Measurements from ENCODE around the gene CD58. TPM values are rescaled to one million over a fixed set of nuclear protein-coding genes. Genes with fewer than 3 reads are reported as not detected.

CD58 gene
- total RNA-seq, 1 donor from 2014 or later, result 24.2 TPM

DNA sequence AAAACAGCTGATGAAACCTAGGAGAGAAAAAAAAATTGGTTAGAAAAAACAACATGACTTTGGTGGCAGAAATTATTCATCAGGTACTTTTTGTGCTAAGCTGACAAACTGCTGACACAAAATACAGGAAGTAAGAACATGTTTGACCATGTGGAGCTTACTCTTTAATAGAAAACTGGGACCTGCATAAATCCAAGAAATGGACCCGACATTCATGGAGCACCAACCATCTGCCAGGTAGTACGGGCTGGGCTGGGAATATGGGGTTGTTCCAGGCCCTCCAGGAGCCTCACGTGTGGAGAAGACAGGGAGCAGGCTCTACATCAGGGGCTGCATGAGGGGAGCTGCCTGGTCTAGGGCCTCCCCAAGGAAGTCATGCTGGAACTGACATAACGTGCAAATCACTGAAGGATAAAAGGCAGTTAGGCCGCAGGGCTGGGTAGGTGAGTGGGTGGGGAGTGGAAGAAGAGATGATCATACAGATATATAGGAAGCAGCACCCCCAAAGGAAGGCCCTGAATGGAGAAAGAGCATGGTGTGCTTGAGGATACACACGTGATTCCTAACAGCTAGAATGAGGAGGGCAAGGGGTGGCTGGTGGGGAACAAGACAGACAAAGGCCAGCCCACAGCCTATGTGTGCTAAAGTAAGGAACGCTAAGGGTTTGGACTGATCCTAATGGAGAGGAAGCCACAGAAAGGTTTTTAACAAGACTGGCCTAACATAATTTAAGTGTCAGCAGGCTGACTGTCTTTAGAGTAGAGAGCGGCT is 26.1 kb downstream of the CD58 start:
- DNase-seq (ENCODE audit: low spot score), result no peak

DNA sequence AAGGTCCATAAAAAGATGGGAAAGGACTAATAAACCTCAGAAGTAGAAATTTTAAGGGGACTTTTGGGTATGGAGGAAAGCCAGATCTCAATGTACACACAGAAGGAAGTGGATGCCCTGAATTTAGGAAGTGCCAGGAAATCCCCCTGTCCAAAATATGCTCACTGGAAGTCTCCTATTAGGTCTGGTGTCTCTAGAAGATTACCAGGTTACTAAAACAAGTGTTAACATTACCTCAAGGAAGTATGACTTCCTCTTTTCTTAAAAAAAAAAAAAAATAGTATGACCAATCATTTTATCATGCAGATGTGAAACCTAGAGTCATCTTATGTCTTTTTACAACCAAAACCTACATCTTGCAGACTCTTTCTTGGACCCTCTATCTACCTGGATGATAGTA is 30.7 kb downstream of the CD58 start:
- DNase-seq (ENCODE audit: low spot score), result no peak

- DNase-seq (ENCODE audit: low spot score), result peak; percentile 36
Observed at GRCh38 chr1:116538544-116538943, 32.3 kb downstream of the CD58 start.

GRCh38 chr1:116537898-116538297 is 32.9 kb downstream of the CD58 start:
- DNase-seq (ENCODE audit: low spot score), result no peak

- DNase-seq (ENCODE audit: low spot score), result no peak
Observed at GRCh38 chr1:116537040-116537831, 33.6 kb downstream of the CD58 start.

- no peak for DNase-seq (ENCODE audit: low spot score)
Observed at GRCh38 chr1:116534014-116534739, 36.6 kb downstream of the CD58 start.

GRCh38 chr1:116533429-116533820 is 37.4 kb downstream of the CD58 start:
- no peak for DNase-seq (ENCODE audit: low spot score)

DNA sequence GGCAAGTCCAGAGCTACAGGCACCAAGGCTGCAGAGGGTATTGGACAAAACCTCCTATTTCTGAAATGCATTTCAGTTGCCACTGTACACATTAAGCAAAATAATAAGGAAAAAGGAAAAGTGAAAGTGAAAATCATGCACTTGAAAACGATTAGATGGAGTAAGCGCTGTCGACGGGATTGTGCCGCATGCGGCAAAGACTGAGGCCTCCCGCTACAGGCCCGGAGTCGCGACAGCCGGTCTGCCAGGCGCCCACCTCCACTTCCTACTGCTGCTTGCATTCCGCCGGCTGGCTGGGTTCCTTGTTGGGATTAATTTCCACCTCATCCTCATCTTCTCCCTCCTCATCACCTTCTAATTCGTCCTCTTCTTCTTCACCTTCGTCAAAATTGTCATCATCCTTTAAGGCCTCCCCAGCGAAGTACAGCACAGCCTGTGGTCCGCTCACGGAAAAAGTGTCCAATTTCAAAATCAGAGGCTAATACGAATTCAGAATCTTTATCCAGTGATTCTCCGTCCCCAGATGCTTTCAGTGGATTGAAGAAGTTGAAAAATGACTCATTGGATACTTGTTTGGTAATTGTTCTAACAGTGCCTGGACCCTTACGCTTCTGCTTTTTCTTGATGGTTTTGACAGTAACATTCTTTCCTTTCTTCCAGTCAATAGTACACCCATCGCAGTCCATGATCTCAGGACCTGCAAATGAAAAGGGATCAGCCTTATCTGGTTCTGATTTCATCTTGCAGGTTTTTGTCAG is 38.0 kb downstream of the CD58 start:
- DNase-seq (ENCODE audit: low spot score), result no peak

DNA sequence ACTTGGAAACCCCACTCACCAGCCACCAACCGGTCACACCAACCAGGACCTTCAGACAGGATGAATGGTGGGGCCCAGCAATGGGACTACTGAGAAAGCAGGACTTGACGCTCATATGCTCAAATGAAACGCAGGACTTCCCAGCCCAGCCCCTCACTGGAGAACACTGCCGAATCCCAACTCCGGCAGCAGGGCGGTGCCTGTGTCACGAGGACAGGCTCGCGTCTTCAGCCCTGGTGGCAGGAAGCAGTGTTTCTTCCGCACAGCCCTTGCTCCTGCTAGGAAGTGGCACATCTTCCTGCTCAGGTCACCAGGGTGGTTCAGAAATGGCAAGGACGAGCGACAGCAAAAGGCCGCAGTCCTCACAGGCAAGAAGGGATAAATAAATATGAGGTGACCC is 38.9 kb downstream of the CD58 start:
- DNase-seq (ENCODE audit: low spot score), result no peak

GRCh38 chr1:116529681-116530080 is 41.1 kb downstream of the CD58 start:
- DNase-seq (ENCODE audit: low spot score), result no peak

- no peak for DNase-seq (ENCODE audit: low spot score)
Observed at GRCh38 chr1:116529199-116529631, 41.6 kb downstream of the CD58 start.

GRCh38 chr1:116528329-116529083 is 42.3 kb downstream of the CD58 start:
- no peak for DNase-seq (ENCODE audit: low spot score)

DNA sequence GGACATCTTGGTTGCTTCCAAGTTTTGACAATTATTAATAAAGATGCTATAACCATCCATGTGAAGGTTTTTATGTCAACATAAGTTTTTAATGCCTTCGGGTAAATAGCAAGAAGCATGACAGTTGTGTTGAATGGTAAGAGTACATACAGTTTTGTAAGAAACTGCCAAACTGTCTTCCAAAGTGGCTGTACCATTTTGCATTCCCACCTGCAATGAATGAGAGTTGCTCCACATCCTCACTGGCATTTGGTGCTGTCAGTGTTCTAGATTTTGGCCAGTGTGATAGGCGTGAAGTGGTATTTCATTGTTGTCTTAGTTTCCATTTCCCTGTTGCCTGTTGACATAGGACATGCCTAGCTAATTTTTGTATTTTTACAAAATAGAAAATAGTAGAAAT is 45.4 kb downstream of the CD58 start:
- DNase-seq (ENCODE audit: low spot score), result no peak

- DNase-seq (ENCODE audit: low spot score), result no peak
Observed at GRCh38 chr1:116521186-116521585, 49.6 kb downstream of the CD58 start.

GRCh38 chr1:116518400-116518799 is 52.4 kb downstream of the CD58 start:
- no peak for DNase-seq (ENCODE audit: low spot score)

GRCh38 chr1:116516631-116517030 is 54.2 kb downstream of the CD58 start:
- DNase-seq (ENCODE audit: low spot score), result no peak

GRCh38 chr1:116515702-116516101 is 55.1 kb downstream of the CD58 start:
- no peak for DNase-seq (ENCODE audit: low spot score)

DNA sequence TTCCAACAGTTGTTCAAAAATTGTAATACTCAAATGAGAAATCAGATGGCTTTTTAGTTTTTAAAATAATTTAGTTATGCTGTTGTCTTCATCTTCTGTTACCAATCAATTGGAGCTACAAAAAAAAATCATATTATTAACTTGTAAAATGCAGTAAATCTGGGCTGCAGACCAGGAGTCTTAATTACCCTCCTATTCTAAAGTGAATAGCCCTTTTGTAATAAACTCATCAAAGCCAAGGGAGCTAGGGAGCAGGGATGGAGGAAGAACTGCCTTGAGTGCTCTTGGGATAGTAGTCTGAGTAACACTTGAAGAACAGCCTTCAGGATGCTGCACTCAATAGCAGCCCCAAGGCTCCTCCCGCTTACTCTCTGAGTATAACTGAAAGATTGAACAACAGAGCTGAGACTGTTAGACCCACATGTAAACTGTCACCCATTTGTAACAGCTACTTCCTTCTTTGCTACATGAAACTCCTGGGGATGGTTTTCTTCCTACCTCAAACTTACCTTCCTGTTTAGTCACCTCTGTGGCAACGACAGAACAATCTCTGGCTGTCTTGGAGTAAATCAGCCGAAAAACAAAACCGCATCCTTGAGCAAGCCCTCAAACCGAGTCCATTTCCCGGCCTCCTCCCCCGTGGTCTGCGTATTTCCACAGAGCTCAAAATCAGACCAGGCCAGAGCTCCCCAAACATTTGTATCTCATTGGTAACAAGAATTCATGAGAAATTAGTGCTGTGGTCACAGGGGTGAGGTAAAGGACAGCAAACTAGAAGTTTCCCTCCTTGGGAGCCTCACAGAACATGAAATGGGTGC is 55.9 kb downstream of the CD58 start:
- DNase-seq (ENCODE audit: low spot score), result no peak

DNA sequence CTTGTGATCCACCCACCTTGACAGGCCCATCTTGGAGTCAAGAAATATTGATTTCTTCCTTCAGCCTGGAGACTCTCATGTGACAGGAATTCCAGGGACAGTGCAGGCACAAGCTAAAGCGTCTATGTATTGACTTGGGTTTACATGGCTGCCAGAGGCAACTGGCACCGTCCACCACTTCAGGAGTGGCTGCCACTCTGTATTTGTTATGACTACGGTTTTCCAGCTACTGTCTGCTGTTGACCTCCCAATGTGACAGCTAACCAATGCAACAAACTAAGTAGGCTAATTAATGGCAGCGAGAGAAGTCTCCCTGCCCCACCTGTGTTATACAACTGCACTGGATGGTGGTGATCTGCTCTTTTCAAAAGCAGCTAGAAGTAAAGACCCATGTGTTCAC is 56.9 kb downstream of the CD58 start:
- DNase-seq (ENCODE audit: low spot score), result no peak

DNA sequence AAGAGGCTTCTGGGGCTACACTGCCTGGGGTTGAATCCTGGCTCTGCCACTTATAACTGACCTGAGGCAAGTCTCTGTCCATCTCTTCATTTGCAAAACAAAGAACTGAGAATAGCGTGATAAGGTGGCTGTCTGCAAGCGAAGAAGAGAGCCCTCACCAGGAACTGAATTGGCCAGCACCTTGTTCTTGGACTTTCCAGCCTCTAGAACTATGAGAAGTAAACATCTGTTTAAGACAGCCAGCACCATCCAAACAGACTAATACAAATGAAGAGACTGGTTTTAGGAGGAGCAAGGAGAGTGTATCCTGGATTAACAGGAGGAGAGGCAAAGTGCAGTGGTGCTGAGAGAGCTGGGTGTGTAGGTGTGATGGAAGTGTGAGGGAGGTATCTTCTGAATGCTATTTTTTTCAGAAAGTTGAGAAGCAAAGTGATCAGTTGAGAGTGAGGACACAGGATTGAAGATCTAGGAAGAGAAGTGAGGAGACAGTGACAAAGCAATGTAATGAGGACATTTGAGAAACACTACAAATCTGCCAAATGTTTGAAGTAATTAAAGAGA is 59.3 kb downstream of the CD58 start:
- DNase-seq (ENCODE audit: low spot score), result no peak
